ENCODE results near the gene MBNL1.

- TF ChIP-seq CTCF (IDR thresholded peaks at IDR 0.05; ENCODE audit: extremely low read depth in 1 of 2, insufficient read depth in 1 of 2, low read depth in 1 of 2, low read length in 2 of 2) (no peak), EZH2 (IDR thresholded peaks at IDR 0.05; ENCODE audit: borderline replicate concordance, low read depth, low read length, severe bottlenecking) (no peak), POLR2A (IDR thresholded peaks at IDR 0.05; ENCODE audit: low read depth, low read length) (no peak), FOS (IDR thresholded peaks at IDR 0.05; ENCODE audit: borderline replicate concordance, insufficient read depth, low read length) (no peak), MAX (IDR thresholded peaks at IDR 0.05; ENCODE audit: insufficient read depth, insufficient read length) (no peak), POLR2AphosphoS5 (IDR thresholded peaks at IDR 0.05; ENCODE audit: insufficient read depth, low read depth, low read length) (no peak), MYC (IDR thresholded peaks at IDR 0.05; ENCODE audit: low read depth, low read length) (no peak), GATA2 (IDR thresholded peaks at IDR 0.05; ENCODE audit: insufficient read depth, insufficient read length, low read depth, low read length) (no peak)
Measured at GRCh38 chr3:152271501-152272236, 2.9 kb downstream of the MBNL1 start.
